Esophagus muscularis mucosa (tissue), 4 donors: ENCODE results near the gene TNMD. TPM values are rescaled to one million over a fixed set of nuclear protein-coding genes. Genes with fewer than 3 reads are reported as not detected.

Experiments used
- DNase-seq: peaks from one replicate; pipeline ENCODE4 v3.0.0-alpha.2; 2017; ENCODE audit errors: extremely low spot score
- H3K27ac ChIP-seq, 4 donors: fragments of 200-600 bp; sonication (generic); replicated peaks in 1 of 4; 1 replicate in 3 of 4; 2 replicates in 1 of 4; pipeline ENCODE4 v1.5.1; 2016 to 2019; ENCODE audit warnings: mild to moderate bottlenecking in 1 of 4
- H3K27me3 ChIP-seq, 4 donors: fragments of 200-600 bp; sonication (generic); one replicate each; pipeline versions ENCODE4 v1.5.1 to v1.6.0; 2016 to 2019
- H3K36me3 ChIP-seq, 4 donors: fragments of 200-600 bp; sonication (generic); one replicate each; pipeline ENCODE4 v1.5.1; 2016 to 2019
- H3K4me1 ChIP-seq, 4 donors: fragments of 200-600 bp; sonication (generic); one replicate each; pipeline ENCODE4 v1.5.1; 2016 to 2019
- H3K4me3 ChIP-seq, 4 donors: fragments of 200-600 bp; sonication (generic); 1 replicate in 2 of 4; 2 replicates in 2 of 4; pipeline ENCODE4 v1.5.1; 2016 to 2019; ENCODE audit warnings: mild to moderate bottlenecking in 4 of 4, moderate library complexity in 1 of 4
- H3K9me3 ChIP-seq, 4 donors: fragments of 200-600 bp; sonication (generic); 1 replicate in 3 of 4; 2 replicates in 1 of 4; pipeline ENCODE4 v1.5.1; 2016 to 2019
- EP300 ChIP-seq: sonication (generic); formaldehyde crosslinking; IDR thresholded peaks from one replicate; pipeline ENCODE4 v1.6.1; 2017; ENCODE audit warnings: antibody characterized with exemption
- POLR2A ChIP-seq: fragments of 450-650 bp; IDR thresholded peaks from one replicate; pipeline ENCODE4 v1.6.1; 2017; ENCODE audit warnings: antibody characterized with exemption, moderate library complexity, mild to moderate bottlenecking, low read depth
- POLR2AphosphoS5 ChIP-seq, 2 donors: sonication (generic); formaldehyde crosslinking; IDR thresholded peaks; one replicate each; pipeline ENCODE4 v1.6.1; 2017; ENCODE audit warnings: antibody characterized with exemption in 2 of 2
- WGBS: methylation state at CpG from one replicate; pipeline ENCODE4 v1.1.5; 2018; 5-methylcytosine and 5-hydroxymethylcytosine counted together
- intact Hi-C: fragments of 100-400 bp; cut with DNase I; formaldehyde crosslinking; loops from one replicate; pipeline ENCODE4 v1.15.1; 2023
- total RNA-seq, 4 donors: library from RNA; depleted of rRNA; stranded (reverse); fragments of >200 nt; gene quantifications; one replicate each; pipeline versions ENCODE4 v1.1.0 to v1.2.1, GENCODE V29; 2016
- TF ChIP-seq, protein P1 (sequence below), 3 experiments: fragments of 200-600 bp in 2 of 3; fragments of 450-650 bp in 1 of 3; sonication (generic) in 2 of 3; IDR thresholded peaks; one replicate each; pipeline ENCODE4 v1.5.1; 2017 to 2019; ENCODE audit warnings: antibody characterized with exemption in 3 of 3, mild to moderate bottlenecking in 2 of 3, moderate library complexity in 1 of 3

The TNMD gene
- total RNA-seq, 4 donors from 2014 or later, result 0.33 to 0.58 TPM; not detected in 2

DNA sequence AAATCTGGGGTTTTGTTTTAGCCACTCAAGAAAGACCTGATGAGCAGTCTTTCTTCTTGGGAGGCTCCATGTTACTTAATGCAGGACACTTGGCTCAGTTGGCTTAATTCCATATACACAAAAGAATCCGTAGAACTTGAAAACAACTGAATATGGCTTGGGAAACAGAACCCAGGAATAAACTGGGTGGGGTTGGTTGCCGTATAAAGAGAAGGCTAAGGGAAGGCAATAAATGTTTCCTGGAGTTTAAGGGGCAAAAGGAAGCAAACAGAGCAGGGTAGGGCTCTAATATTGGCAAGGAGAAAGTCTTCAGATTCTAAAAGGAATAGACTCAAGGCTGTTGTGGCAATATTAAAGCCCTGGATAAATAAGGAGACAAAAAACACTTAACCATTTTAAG lies 8.4 kb downstream of the TNMD start:
- intact Hi-C loops, result no loop called here
- H3K27me3 ChIP-seq, result no peaks in the 10 kb centered on the region
- no peak for DNase-seq
- no peak overlapping the region for H3K27ac ChIP-seq
- H3K4me3 ChIP-seq, result no peak overlapping the region
- 28% methylated on average over 2 of the region's 2 CpGs for WGBS
- peaks cover 0 to 7% (median 0%) of the 10 kb centered on the region in 4 donors for H3K4me1 ChIP-seq
- H3K9me3 ChIP-seq, result no peaks in the 10 kb centered on the region
- TF ChIP-seq POLR2AphosphoS5 (IDR thresholded peaks at IDR 0.05) (no peak), POLR2A (no peak), EP300 (no peak)
- TF ChIP-seq, protein P1, sequence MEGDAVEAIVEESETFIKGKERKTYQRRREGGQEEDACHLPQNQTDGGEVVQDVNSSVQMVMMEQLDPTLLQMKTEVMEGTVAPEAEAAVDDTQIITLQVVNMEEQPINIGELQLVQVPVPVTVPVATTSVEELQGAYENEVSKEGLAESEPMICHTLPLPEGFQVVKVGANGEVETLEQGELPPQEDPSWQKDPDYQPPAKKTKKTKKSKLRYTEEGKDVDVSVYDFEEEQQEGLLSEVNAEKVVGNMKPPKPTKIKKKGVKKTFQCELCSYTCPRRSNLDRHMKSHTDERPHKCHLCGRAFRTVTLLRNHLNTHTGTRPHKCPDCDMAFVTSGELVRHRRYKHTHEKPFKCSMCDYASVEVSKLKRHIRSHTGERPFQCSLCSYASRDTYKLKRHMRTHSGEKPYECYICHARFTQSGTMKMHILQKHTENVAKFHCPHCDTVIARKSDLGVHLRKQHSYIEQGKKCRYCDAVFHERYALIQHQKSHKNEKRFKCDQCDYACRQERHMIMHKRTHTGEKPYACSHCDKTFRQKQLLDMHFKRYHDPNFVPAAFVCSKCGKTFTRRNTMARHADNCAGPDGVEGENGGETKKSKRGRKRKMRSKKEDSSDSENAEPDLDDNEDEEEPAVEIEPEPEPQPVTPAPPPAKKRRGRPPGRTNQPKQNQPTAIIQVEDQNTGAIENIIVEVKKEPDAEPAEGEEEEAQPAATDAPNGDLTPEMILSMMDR (IDR thresholded peaks at IDR 0.05), result no peak
- no peaks in the 10 kb centered on the region for H3K36me3 ChIP-seq

DNA sequence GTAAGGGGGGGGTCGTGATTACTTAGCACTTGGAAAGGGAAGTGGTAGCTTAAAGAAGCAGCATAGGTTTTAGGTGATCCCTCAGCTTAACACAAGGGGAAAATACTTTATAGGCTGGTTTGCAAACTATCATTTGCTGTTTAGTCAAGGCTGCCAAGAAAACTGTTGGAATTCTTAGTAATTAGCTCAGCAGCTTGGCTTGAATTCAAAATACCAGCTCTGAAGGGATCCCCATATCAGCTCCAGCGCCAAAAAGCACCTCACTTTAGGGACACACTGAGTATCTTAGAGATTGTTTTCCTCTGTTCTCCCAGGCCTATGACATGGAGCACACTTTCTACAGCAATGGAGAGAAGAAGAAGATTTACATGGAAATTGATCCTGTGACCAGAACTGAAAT lies 8.8 kb downstream of the TNMD start:
- 6% methylated on average over 2 of the region's 2 CpGs for WGBS
- intact Hi-C loops, result no loop called here
- Histone ChIP-seq H3K27ac (no peak overlapping the region), H3K9me3 (no peaks in the 10 kb centered on the region), H3K4me1 (peaks cover 0 to 7% (median 0%) of the 10 kb centered on the region in 4 donors), H3K27me3 (no peaks in the 10 kb centered on the region), H3K4me3 (no peak overlapping the region), H3K36me3 (no peaks in the 10 kb centered on the region)
- no peak for DNase-seq
- TF ChIP-seq POLR2A (no peak), POLR2AphosphoS5 (IDR thresholded peaks at IDR 0.05) (no peak), EP300 (no peak)

DNA sequence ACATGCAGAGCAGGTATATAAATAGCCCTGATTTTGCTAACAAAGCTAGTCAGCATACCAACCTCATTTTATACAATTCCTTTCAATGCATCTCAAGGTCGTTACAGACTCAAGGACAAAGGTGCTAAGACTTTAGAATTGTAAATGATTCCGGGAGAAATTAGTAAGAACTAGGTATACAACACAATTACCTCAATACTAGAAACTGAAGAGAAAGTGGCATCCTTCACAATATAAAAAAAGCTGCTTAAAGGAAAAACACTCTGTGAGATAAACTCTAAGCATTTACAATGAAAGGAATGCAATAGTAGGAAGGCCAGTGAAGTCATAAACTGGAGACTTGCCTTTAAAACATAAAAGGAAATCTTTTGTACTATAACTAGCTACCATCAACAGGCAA lies 11.9 kb downstream of the TNMD start:
- no peak for TF ChIP-seq POLR2A
- no peak for TF ChIP-seq POLR2AphosphoS5 (IDR thresholded peaks at IDR 0.05)
- TF ChIP-seq, protein P1 (IDR thresholded peaks at IDR 0.05), result no peak
- TF ChIP-seq EP300, result no peak
- intact Hi-C loops, result no loop called here
- WGBS, result 52% methylated on average over 2 of the region's 2 CpGs

DNA sequence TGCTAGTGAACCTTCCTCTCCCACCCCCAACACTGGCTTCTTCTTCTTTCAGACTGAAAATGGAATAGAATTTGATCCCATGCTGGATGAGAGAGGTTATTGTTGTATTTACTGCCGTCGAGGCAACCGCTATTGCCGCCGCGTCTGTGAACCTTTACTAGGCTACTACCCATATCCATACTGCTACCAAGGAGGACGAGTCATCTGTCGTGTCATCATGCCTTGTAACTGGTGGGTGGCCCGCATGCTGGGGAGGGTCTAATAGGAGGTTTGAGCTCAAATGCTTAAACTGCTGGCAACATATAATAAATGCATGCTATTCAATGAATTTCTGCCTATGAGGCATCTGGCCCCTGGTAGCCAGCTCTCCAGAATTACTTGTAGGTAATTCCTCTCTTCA lies 14.7 kb downstream of the TNMD start:
- DNase-seq, result no peak
- Histone ChIP-seq H3K4me1 (no peaks in the 10 kb centered on the region), H3K27me3 (no peaks in the 10 kb centered on the region), H3K27ac (no peak overlapping the region), H3K9me3 (no peaks in the 10 kb centered on the region), H3K36me3 (no peaks in the 10 kb centered on the region), H3K4me3 (no peak overlapping the region)
- WGBS, result 62% methylated on average over 9 of the region's 9 CpGs
- intact Hi-C loops, result no loop called here
- TF ChIP-seq POLR2A (no peak), EP300 (no peak), POLR2AphosphoS5 (IDR thresholded peaks at IDR 0.05) (no peak)
- TF ChIP-seq, protein P1 (IDR thresholded peaks at IDR 0.05), result no peak

More for the DNA sequence above, 11.9 kb downstream of the TNMD start:
- Histone ChIP-seq H3K27ac (no peak overlapping the region), H3K4me1 (peaks cover 0 to 7% (median 0%) of the 10 kb centered on the region in 4 donors), H3K36me3 (no peaks in the 10 kb centered on the region), H3K27me3 (no peaks in the 10 kb centered on the region), H3K9me3 (no peaks in the 10 kb centered on the region), H3K4me3 (no peak overlapping the region)
- no peak for DNase-seq

DNA sequence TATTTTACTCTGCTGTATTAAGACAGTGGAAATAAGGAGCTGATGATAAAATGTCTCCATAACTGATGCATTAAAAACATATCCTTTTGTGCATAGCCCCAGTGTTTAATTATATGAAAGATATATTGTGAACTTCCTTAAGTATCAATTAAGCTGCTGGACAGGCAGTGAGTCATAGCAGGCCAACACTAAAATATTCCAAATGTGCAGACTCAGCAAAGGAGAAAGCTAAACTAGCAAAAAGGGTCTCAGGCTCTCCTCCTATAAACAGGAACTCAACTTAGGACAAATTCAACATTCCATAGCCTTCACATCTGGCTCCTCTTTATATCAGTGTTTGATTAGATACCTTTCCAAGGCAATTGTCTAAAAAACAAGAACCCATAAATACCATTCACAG lies 15.6 kb downstream of the TNMD start:
- no peaks in the 10 kb centered on the region for H3K9me3 ChIP-seq
- H3K36me3 ChIP-seq, result no peaks in the 10 kb centered on the region
- H3K27ac ChIP-seq, result no peak overlapping the region
- H3K27me3 ChIP-seq, result no peaks in the 10 kb centered on the region
- DNase-seq, result no peak
- no peaks in the 10 kb centered on the region for H3K4me1 ChIP-seq
- H3K4me3 ChIP-seq, result no peak overlapping the region
- TF ChIP-seq, protein P1 (IDR thresholded peaks at IDR 0.05), result no peak
- TF ChIP-seq EP300 (no peak), POLR2AphosphoS5 (IDR thresholded peaks at IDR 0.05) (no peak), POLR2A (no peak)
- intact Hi-C loops, result no loop called here
